Esophagus muscularis mucosa (tissue), 4 donors: ENCODE data around the gene LRRC8E. TPM values are rescaled to one million over a fixed set of nuclear protein-coding genes. Genes with fewer than 3 reads are reported as not detected.

Source experiments
- DNase-seq: peaks from one replicate; pipeline ENCODE4 v3.0.0-alpha.2; 2017; ENCODE audit errors: extremely low spot score
- H3K27ac ChIP-seq, 4 donors: fragments of 200-600 bp; sonication (generic); replicated peaks in 1 of 4; 1 replicate in 3 of 4; 2 replicates in 1 of 4; pipeline ENCODE4 v1.5.1; 2016 to 2019; ENCODE audit warnings: mild to moderate bottlenecking in 1 of 4
- H3K27me3 ChIP-seq, 4 donors: fragments of 200-600 bp; sonication (generic); one replicate each; pipeline versions ENCODE4 v1.5.1 to v1.6.0; 2016 to 2019
- H3K36me3 ChIP-seq, 4 donors: fragments of 200-600 bp; sonication (generic); one replicate each; pipeline ENCODE4 v1.5.1; 2016 to 2019
- H3K4me1 ChIP-seq, 4 donors: fragments of 200-600 bp; sonication (generic); one replicate each; pipeline ENCODE4 v1.5.1; 2016 to 2019
- H3K4me3 ChIP-seq, 4 donors: fragments of 200-600 bp; sonication (generic); 1 replicate in 2 of 4; 2 replicates in 2 of 4; pipeline ENCODE4 v1.5.1; 2016 to 2019; ENCODE audit warnings: mild to moderate bottlenecking in 4 of 4, moderate library complexity in 1 of 4
- H3K9me3 ChIP-seq, 4 donors: fragments of 200-600 bp; sonication (generic); 1 replicate in 3 of 4; 2 replicates in 1 of 4; pipeline ENCODE4 v1.5.1; 2016 to 2019
- CTCF ChIP-seq, 3 experiments: fragments of 200-600 bp in 2 of 3; fragments of 450-650 bp in 1 of 3; sonication (generic) in 2 of 3; IDR thresholded peaks; one replicate each; pipeline ENCODE4 v1.5.1; 2017 to 2019; ENCODE audit warnings: antibody characterized with exemption in 3 of 3, mild to moderate bottlenecking in 2 of 3, moderate library complexity in 1 of 3
- EP300 ChIP-seq: sonication (generic); formaldehyde crosslinking; IDR thresholded peaks from one replicate; pipeline ENCODE4 v1.6.1; 2017; ENCODE audit warnings: antibody characterized with exemption
- POLR2A ChIP-seq: fragments of 450-650 bp; IDR thresholded peaks from one replicate; pipeline ENCODE4 v1.6.1; 2017; ENCODE audit warnings: antibody characterized with exemption, moderate library complexity, mild to moderate bottlenecking, low read depth
- POLR2AphosphoS5 ChIP-seq, 2 donors: sonication (generic); formaldehyde crosslinking; IDR thresholded peaks; one replicate each; pipeline ENCODE4 v1.6.1; 2017; ENCODE audit warnings: antibody characterized with exemption in 2 of 2
- WGBS: methylation state at CpG from one replicate; pipeline ENCODE4 v1.1.5; 2018; 5-methylcytosine and 5-hydroxymethylcytosine counted together
- intact Hi-C: fragments of 100-400 bp; cut with DNase I; formaldehyde crosslinking; loops from one replicate; pipeline ENCODE4 v1.15.1; 2023
- total RNA-seq, 4 donors: library from RNA; depleted of rRNA; stranded (reverse); fragments of >200 nt; gene quantifications; one replicate each; pipeline versions ENCODE4 v1.1.0 to v1.2.1, GENCODE V29; 2016

LRRC8E gene
- total RNA-seq, 4 donors from 2014 or later: 0.33 to 1.0 (median 0.46) TPM; not detected in 1

GRCh38 chr19:7911508-7912143 is 23.3 kb downstream of the LRRC8E start:
- H3K9me3 ChIP-seq: no peaks in the 10 kb centered on the region
- peaks cover 6 to 27% (median 13%) of the 10 kb centered on the region in 4 donors for H3K27me3 ChIP-seq
- DNase-seq: no peak
- H3K4me1 ChIP-seq: peaks cover 19 to 44% (median 31%) of the 10 kb centered on the region in 4 donors
- intact Hi-C loops: no loop called here
- H3K4me3 ChIP-seq: no peak overlapping the region
- H3K27ac ChIP-seq: no peak overlapping the region
- H3K36me3 ChIP-seq: peaks cover 37 to 70% (median 53%) of the 10 kb centered on the region in 4 donors
- WGBS: 87% methylated on average over 12 of the region's 18 CpGs
- TF ChIP-seq EP300 (no peak), CTCF (IDR thresholded peaks at IDR 0.05) (no peak), POLR2AphosphoS5 (IDR thresholded peaks at IDR 0.05) (no peak), POLR2A (no peak)

- intact Hi-C loops: no loop called here
- no peak for DNase-seq
- Histone ChIP-seq H3K9me3 (no peaks in the 10 kb centered on the region), H3K27ac (no peak overlapping the region), H3K4me3 (no peak overlapping the region), H3K4me1 (peaks cover 23 to 44% (median 31%) of the 10 kb centered on the region in 4 donors), H3K27me3 (peaks cover 6 to 32% (median 15%) of the 10 kb centered on the region in 4 donors), H3K36me3 (peaks cover 37 to 64% (median 50%) of the 10 kb centered on the region in 4 donors)
- WGBS: 89% methylated on average over 18 of the region's 31 CpGs
- TF ChIP-seq EP300 (no peak), CTCF (IDR thresholded peaks at IDR 0.05) (no peak), POLR2AphosphoS5 (IDR thresholded peaks at IDR 0.05) (no peak), POLR2A (no peak)
These were observed 23.9 kb downstream of the LRRC8E start for GRCh38 chr19:7912144-7912696.

- Histone ChIP-seq H3K36me3 (peaks cover 37 to 57% (median 48%) of the 10 kb centered on the region in 4 donors), H3K27me3 (peaks cover 11 to 40% (median 23%) of the 10 kb centered on the region in 4 donors), H3K4me1 (peaks cover 24 to 44% (median 31%) of the 10 kb centered on the region in 4 donors), H3K27ac (no peak overlapping the region), H3K9me3 (no peaks in the 10 kb centered on the region), H3K4me3 (no peak overlapping the region)
- 91% methylated on average over 39 of the region's 39 CpGs for WGBS
- no peak for DNase-seq
- intact Hi-C loops: no loop called here
- TF ChIP-seq POLR2AphosphoS5 (IDR thresholded peaks at IDR 0.05) (no peak), CTCF (IDR thresholded peaks at IDR 0.05) (no peak), EP300 (no peak), POLR2A (no peak)
These were observed 24.6 kb downstream of the LRRC8E start for GRCh38 chr19:7912697-7913564.

- Histone ChIP-seq H3K9me3 (no peaks in the 10 kb centered on the region), H3K27me3 (peaks cover 11 to 47% (median 26%) of the 10 kb centered on the region in 4 donors), H3K27ac (no peak overlapping the region), H3K36me3 (peaks cover 37 to 50% (median 47%) of the 10 kb centered on the region in 4 donors), H3K4me1 (peaks cover 27 to 44% (median 34%) of the 10 kb centered on the region in 4 donors), H3K4me3 (no peak overlapping the region)
- WGBS: 82% methylated on average over 10 of the region's 10 CpGs
- intact Hi-C loops: no loop called here
- TF ChIP-seq POLR2A (no peak), EP300 (no peak), CTCF (IDR thresholded peaks at IDR 0.05) (no peak), POLR2AphosphoS5 (IDR thresholded peaks at IDR 0.05) (no peak)
- no peak for DNase-seq
These were observed 25.3 kb downstream of the LRRC8E start for GRCh38 chr19:7913652-7914051.
